Endothelial cell of umbilical vein (primary cell): ENCODE results near the gene MPZL3. TPM values are rescaled to one million over a fixed set of nuclear protein-coding genes. Genes with fewer than 3 reads are reported as not detected.

Experiments used
- BruUV-seq: library from RNA; stranded (reverse); fragments of 400-500 nt; replicated peaks from 2 replicates; lab custom pipeline; 2021; lab: Mats Ljungman, UMichigan
- CTCF ChIA-PET: fragments of 300-600, 350-600 bp; sonication (Branson Sonifier 250); formaldehyde crosslinking; loops from one replicate; lab custom pipeline; 2021; ENCODE audit warnings: antibody characterized with exemption, inconsistent platforms; lab: Charles Lee
- POLR2A ChIA-PET: fragments of 300-600, 350-600 bp; sonication (Branson Sonifier 250); formaldehyde crosslinking; loops from one replicate; lab custom pipeline; 2021; ENCODE audit warnings: antibody characterized with exemption, inconsistent platforms; lab: Charles Lee
- DNase-seq: peaks from one replicate; pipeline ENCODE4 v3.0.0-alpha.2; 2011; ENCODE audit warnings: low read depth, low spot score
- FAIRE-seq: peaks from 2 replicates; lab custom pipeline; 2011; peaks lifted over from hg19 to GRCh38; lab: Jason Lieb, UNC
- H2AFZ ChIP-seq: 2 replicates; pipeline ENCODE4 v1.6.0; 2012; ENCODE audit warnings: low read depth, low read length, control low read depth, inconsistent platforms
- H3K27ac ChIP-seq: 2 replicates; pipeline ENCODE4 v1.5.1; 2011; ENCODE audit warnings: low read depth, mild to moderate bottlenecking, control low read depth, low read length, moderate library complexity; ENCODE audit not compliant: insufficient read depth
- H3K27me3 ChIP-seq, 2 experiments: 2 replicates each; pipeline versions ENCODE4 v1.6.0 to v1.6.1; 2011; ENCODE audit warnings: low read length in 2 of 2, mixed read lengths in 1 of 2; ENCODE audit not compliant: control insufficient read depth in 2 of 2, insufficient read depth in 2 of 2
- H3K36me3 ChIP-seq, 2 experiments: 2 replicates in 1 of 2; 3 replicates in 1 of 2; pipeline ENCODE4 v1.5.1; 2011; ENCODE audit warnings: low read length in 2 of 2, mild to moderate bottlenecking in 1 of 2, moderate library complexity in 1 of 2; ENCODE audit not compliant: control insufficient read depth in 2 of 2, insufficient read depth in 2 of 2; ENCODE audit errors: extremely low read depth in 1 of 2
- H3K4me1 ChIP-seq: 3 replicates; pipeline ENCODE4 v1.5.1; 2011; ENCODE audit warnings: mild to moderate bottlenecking, low read length; ENCODE audit not compliant: control insufficient read depth, insufficient read depth; ENCODE audit errors: extremely low read depth
- H3K4me2 ChIP-seq: 2 replicates; pipeline ENCODE4 v1.6.1; 2011; ENCODE audit warnings: low read length, control low read depth, mixed read lengths; ENCODE audit not compliant: insufficient read depth
- H3K4me3 ChIP-seq, 3 experiments: fragments of 200-600 bp in 1 of 3; sonication (generic), shearing (Covaris generic) in 1 of 3; replicated peaks in 1 of 3; 2 replicates each; pipeline ENCODE4 v1.5.1; 2011 to 2016; ENCODE audit warnings: control low read depth in 3 of 3, low read length in 3 of 3, mild to moderate bottlenecking in 2 of 3, inconsistent platforms in 1 of 3, low read depth in 1 of 3, moderate library complexity in 1 of 3; ENCODE audit not compliant: insufficient read depth in 1 of 3
- H3K79me2 ChIP-seq: 2 replicates; pipeline ENCODE4 v1.6.0; 2012; ENCODE audit warnings: low read length, inconsistent platforms; ENCODE audit not compliant: control insufficient read depth, insufficient read depth
- H3K9ac ChIP-seq: replicated peaks from 2 replicates; pipeline ENCODE3; 2011; ENCODE audit warnings: low read length, control low read depth; ENCODE audit not compliant: insufficient read depth; ENCODE audit errors: extremely low read depth
- H3K9me1 ChIP-seq: replicated peaks from 3 replicates; pipeline ENCODE4 v1.6.0; 2011; ENCODE audit warnings: mild to moderate bottlenecking, low read length; ENCODE audit not compliant: control insufficient read depth, insufficient read depth; ENCODE audit errors: extremely low read depth
- H3K9me3 ChIP-seq: replicated peaks from 2 replicates; pipeline ENCODE4 v1.5.1; 2012; ENCODE audit warnings: low read length, inconsistent platforms; ENCODE audit not compliant: control insufficient read depth, insufficient read depth
- H4K20me1 ChIP-seq: replicated peaks from 2 replicates; pipeline ENCODE3; 2011; ENCODE audit warnings: mild to moderate bottlenecking, low read length; ENCODE audit not compliant: control insufficient read depth, insufficient read depth; ENCODE audit errors: extremely low read depth
- EZH2 ChIP-seq: IDR thresholded peaks from 2 replicates; pipeline ENCODE4 v1.6.1; 2012; ENCODE audit warnings: borderline replicate concordance, low read depth, mild to moderate bottlenecking, moderate library complexity, low read length, inconsistent platforms; ENCODE audit not compliant: severe bottlenecking
- FOS ChIP-seq: IDR thresholded peaks from 2 replicates; pipeline ENCODE4 v1.6.1; 2011; ENCODE audit warnings: mild to moderate bottlenecking, low read length, moderate library complexity, borderline replicate concordance; ENCODE audit not compliant: insufficient read depth
- GATA2 ChIP-seq: IDR thresholded peaks from 2 replicates; pipeline ENCODE4 v1.7.0; 2011; ENCODE audit warnings: low read depth, mild to moderate bottlenecking, moderate library complexity, mixed read lengths, low read length; ENCODE audit not compliant: insufficient read length, insufficient read depth
- JUN ChIP-seq: IDR thresholded peaks from 2 replicates; pipeline ENCODE4 v1.6.1; 2011; ENCODE audit warnings: borderline replicate concordance, low read depth; ENCODE audit not compliant: insufficient read length, insufficient read depth
- MAX ChIP-seq: IDR thresholded peaks from 2 replicates; pipeline ENCODE4 v1.6.1; 2011; ENCODE audit not compliant: insufficient read depth, insufficient read length
- MYC ChIP-seq: IDR thresholded peaks from one replicate; pipeline ENCODE4 v1.6.1; 2011; ENCODE audit warnings: mild to moderate bottlenecking, low read depth, low read length
- POLR2A ChIP-seq: IDR thresholded peaks from 2 replicates; pipeline ENCODE4 v1.6.1; 2012; ENCODE audit warnings: low read depth, mild to moderate bottlenecking, control low read depth, low read length
- POLR2AphosphoS5 ChIP-seq: IDR thresholded peaks from 2 replicates; pipeline ENCODE4 v1.6.1; 2012; ENCODE audit warnings: low read depth, mild to moderate bottlenecking, control low read depth, low read length, moderate library complexity; ENCODE audit not compliant: insufficient read depth
- dilution Hi-C: fragments of 300-500 bp; cut with MboI; formaldehyde crosslinking; loops from one replicate; pipeline ENCODE4 v1.15.0; 2019; ENCODE audit warnings: low sequenced_read_pairs; ENCODE audit not compliant: extremely low pct_ligation_motif_present
- intact Hi-C: fragments of 100-400 bp; cut with micrococcal nuclease; formaldehyde crosslinking; loops from one replicate; pipeline ENCODE4 v1.10.0; 2022
- polyA plus RNA-seq, 4 experiments: library from polyadenylated mRNA; depleted of rRNA in 3 of 4; stranded (reverse) in 3 of 4; unstranded in 1 of 4; fragments of >200 nt; gene quantifications; 2 replicates each; pipeline versions ENCODE4 v1.2.1 to v1.2.3, GENCODE V29; 2011 to 2012; ENCODE audit warnings: missing spikeins in 1 of 4
- small RNA-seq: library from RNA; depleted of rRNA; stranded (forward); fragments of <200 nt; gene quantifications from one replicate; pipeline ENCODE3, GENCODE V24; 2012; ENCODE audit warnings: low replicate concordance, low read depth; ENCODE audit not compliant: insufficient read depth, insufficient read length
- total RNA-seq: library from RNA; stranded (reverse); gene quantifications from 2 replicates; pipeline ENCODE4 v1.2.3, GENCODE V29; 2021
- TF ChIP-seq, protein P1 (sequence below), 2 donors: IDR thresholded peaks; 1 replicate in 1 of 2; 2 replicates in 1 of 2; pipeline ENCODE4 v1.5.1; 2011; ENCODE audit warnings: low read length in 2 of 2, mild to moderate bottlenecking in 2 of 2, moderate library complexity in 2 of 2, control low read depth in 1 of 2, inconsistent platforms in 1 of 2, low read depth in 1 of 2; ENCODE audit not compliant: insufficient read depth in 1 of 2; ENCODE audit errors: extremely low read depth in 1 of 2

Gene MPZL3
- total and polyA plus RNA-seq, 2 donors (not counting 3 experiments of a cell fraction or from before 2014, with no cell fraction given), result 2.5 to 7.1 TPM

GRCh38 chr11:118176778-118177134, 75.4 kb downstream of the MPZL3 start:
- no peaks in the 10 kb centered on the region for H3K36me3 ChIP-seq
- DNase-seq (no peak), FAIRE-seq (no peak)
- peaks cover 22% of the 10 kb centered on the region in 2 experiments for H3K27me3 ChIP-seq
- dilution Hi-C loops, result no loop called here
- POLR2A ChIA-PET, result no interaction called here
- H3K4me1 ChIP-seq, result no peaks in the 10 kb centered on the region
- H3K9me1 ChIP-seq, result no peaks in the 10 kb centered on the region
- TF ChIP-seq POLR2A (no peak), MYC (no peak), EZH2 (no peak), FOS (no peak), JUN (no peak), MAX (no peak), POLR2AphosphoS5 (no peak), GATA2 (no peak)
- TF ChIP-seq, protein P1, sequence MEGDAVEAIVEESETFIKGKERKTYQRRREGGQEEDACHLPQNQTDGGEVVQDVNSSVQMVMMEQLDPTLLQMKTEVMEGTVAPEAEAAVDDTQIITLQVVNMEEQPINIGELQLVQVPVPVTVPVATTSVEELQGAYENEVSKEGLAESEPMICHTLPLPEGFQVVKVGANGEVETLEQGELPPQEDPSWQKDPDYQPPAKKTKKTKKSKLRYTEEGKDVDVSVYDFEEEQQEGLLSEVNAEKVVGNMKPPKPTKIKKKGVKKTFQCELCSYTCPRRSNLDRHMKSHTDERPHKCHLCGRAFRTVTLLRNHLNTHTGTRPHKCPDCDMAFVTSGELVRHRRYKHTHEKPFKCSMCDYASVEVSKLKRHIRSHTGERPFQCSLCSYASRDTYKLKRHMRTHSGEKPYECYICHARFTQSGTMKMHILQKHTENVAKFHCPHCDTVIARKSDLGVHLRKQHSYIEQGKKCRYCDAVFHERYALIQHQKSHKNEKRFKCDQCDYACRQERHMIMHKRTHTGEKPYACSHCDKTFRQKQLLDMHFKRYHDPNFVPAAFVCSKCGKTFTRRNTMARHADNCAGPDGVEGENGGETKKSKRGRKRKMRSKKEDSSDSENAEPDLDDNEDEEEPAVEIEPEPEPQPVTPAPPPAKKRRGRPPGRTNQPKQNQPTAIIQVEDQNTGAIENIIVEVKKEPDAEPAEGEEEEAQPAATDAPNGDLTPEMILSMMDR (IDR thresholded peaks at IDR 0.05; ENCODE audit: extremely low read depth in 1 of 2, insufficient read depth in 1 of 2, low read depth in 1 of 2, low read length in 2 of 2), result no peak
- no peaks in the 10 kb centered on the region for H4K20me1 ChIP-seq
- no peak overlapping the region for H3K9ac ChIP-seq
- intact Hi-C loops, result no loop called here
- H3K27ac ChIP-seq, result no peak overlapping the region
- H3K79me2 ChIP-seq, result no peaks in the 10 kb centered on the region
- no peaks in the 10 kb centered on the region for H3K9me3 ChIP-seq
- BruUV-seq, result no TSS peak
- no peak overlapping the region for H3K4me3 ChIP-seq
- H3K4me2 ChIP-seq, result no peak overlapping the region
- CTCF ChIA-PET, result interaction anchor here (1.2 kb wide), 1 partner anchor 159 kb away, joined by 4 read pairs; no protein-coding TSS in a partner anchor
- no peak overlapping the region for H2AFZ ChIP-seq

Small RNA genes within 50 kb of the gene (small RNA-seq; reads per million reads assigned to genes)
- not detected for gene HSPE1P18

Other genes with a start within 250 kb of the MPZL3 start
- not detected in 2 replicates for gene TMPRSS4, start 175.3 kb downstream of the MPZL3 start, total RNA-seq
- gene TMPRSS4, start 175.3 kb downstream of the MPZL3 start, polyA plus RNA-seq, result not detected in 2 replicates
- gene SMIM35, start 165.4 kb downstream of the MPZL3 start, total RNA-seq, result not detected in 2 replicates
- not detected in 2 replicates for gene SMIM35, start 165.4 kb downstream of the MPZL3 start, polyA plus RNA-seq
- 0.13 and 0.23 TPM in 2 replicates for gene SCN4B, start 99.5 kb downstream of the MPZL3 start, total RNA-seq
- gene SCN4B, start 99.5 kb downstream of the MPZL3 start, polyA plus RNA-seq, result 0.05 and 0.06 TPM in 2 replicates
- not detected in 2 replicates for gene SCN2B, start 75.7 kb downstream of the MPZL3 start, total RNA-seq
- gene SCN2B, start 75.7 kb downstream of the MPZL3 start, polyA plus RNA-seq, result not detected in 2 replicates
- gene JAML, start 27.4 kb downstream of the MPZL3 start, total RNA-seq, result 0.35 and 0.39 TPM in 2 replicates
- gene JAML, start 27.4 kb downstream of the MPZL3 start, polyA plus RNA-seq, result 0.04 TPM in 1 of 2 replicates, not detected in the other
- 37.1 and 49.5 TPM in 2 replicates for gene MPZL2, start 11.9 kb upstream of the MPZL3 start, total RNA-seq
- 16.5 and 21.0 TPM in 2 replicates for gene MPZL2, start 11.9 kb upstream of the MPZL3 start, polyA plus RNA-seq
- not detected in 2 replicates for gene CD3E, start 52.4 kb upstream of the MPZL3 start, total RNA-seq
- not detected in 2 replicates for gene CD3E, start 52.4 kb upstream of the MPZL3 start, polyA plus RNA-seq
- not detected in 2 replicates for gene CD3D, start 90.3 kb upstream of the MPZL3 start, total RNA-seq
- gene CD3D, start 90.3 kb upstream of the MPZL3 start, polyA plus RNA-seq, result not detected in 2 replicates
- gene CD3G, start 92.0 kb upstream of the MPZL3 start, total RNA-seq, result not detected in 2 replicates
- gene CD3G, start 92.0 kb upstream of the MPZL3 start, polyA plus RNA-seq, result not detected in 2 replicates
- 34.9 and 40.2 TPM in 2 replicates for gene UBE4A, start 107.2 kb upstream of the MPZL3 start, total RNA-seq
- gene UBE4A, start 107.2 kb upstream of the MPZL3 start, polyA plus RNA-seq, result 9.6 and 13.3 TPM in 2 replicates
- gene ATP5MG, start 149.2 kb upstream of the MPZL3 start, total RNA-seq, result 211 and 242 TPM in 2 replicates
- gene ATP5MG, start 149.2 kb upstream of the MPZL3 start, polyA plus RNA-seq, result 328 and 439 TPM in 2 replicates
- 63.9 and 64.1 TPM in 2 replicates for gene KMT2A, start 184.1 kb upstream of the MPZL3 start, total RNA-seq
- gene KMT2A, start 184.1 kb upstream of the MPZL3 start, polyA plus RNA-seq, result 21.9 and 23.5 TPM in 2 replicates